Parathyroid adenoma (tissue), 2 donors: ENCODE measurements around the gene SKAP1.

ENCODE experiments used
- H2AFZ ChIP-seq: fragments of 300-600 bp; sonication (generic); one replicate; pipeline ENCODE4 v1.7.0; 2017; ENCODE audit warnings: antibody characterized with exemption, mild to moderate bottlenecking
- H3K27ac ChIP-seq: fragments of 300-600 bp; sonication (generic); one replicate; pipeline ENCODE4 v1.7.0; 2017
- H3K27me3 ChIP-seq: fragments of 300-600 bp; sonication (generic); one replicate; pipeline ENCODE4 v1.7.0; 2017; ENCODE audit warnings: low read length; ENCODE audit not compliant: control insufficient read depth, insufficient read depth
- H3K36me3 ChIP-seq: fragments of 300-600 bp; sonication (generic); one replicate; pipeline ENCODE4 v1.7.0; 2017; ENCODE audit warnings: low read length; ENCODE audit not compliant: control insufficient read depth, insufficient read depth
- H3K4me1 ChIP-seq: fragments of 300-600 bp; sonication (generic); one replicate; pipeline ENCODE4 v1.7.0; 2017; ENCODE audit warnings: control low read depth
- H3K4me2 ChIP-seq: fragments of 300-600 bp; sonication (generic); one replicate; pipeline ENCODE4 v1.7.0; 2017; ENCODE audit warnings: low read length
- H3K4me3 ChIP-seq: fragments of 300-600 bp; sonication (generic); one replicate; pipeline ENCODE4 v1.7.0; 2017; ENCODE audit warnings: low read depth, low read length
- H3K79me2 ChIP-seq: fragments of 300-600 bp; sonication (generic); one replicate; pipeline ENCODE4 v1.7.0; 2017; ENCODE audit warnings: control low read depth
- H3K9ac ChIP-seq: fragments of 300-600 bp; sonication (generic); one replicate; pipeline ENCODE4 v1.7.0; 2017; ENCODE audit warnings: mild to moderate bottlenecking
- H3K9me3 ChIP-seq: fragments of 300-600 bp; sonication (generic); one replicate; pipeline ENCODE4 v1.7.0; 2017; ENCODE audit warnings: low read length; ENCODE audit not compliant: control insufficient read depth
- TF ChIP-seq, protein P1 (sequence below): fragments of 300-600 bp; sonication (generic); IDR thresholded peaks from one replicate; pipeline ENCODE4 v1.7.0; 2017; ENCODE audit warnings: antibody characterized with exemption, mild to moderate bottlenecking
- donor health status: primary hyperparathyroidism.

The SKAP1 gene

DNA sequence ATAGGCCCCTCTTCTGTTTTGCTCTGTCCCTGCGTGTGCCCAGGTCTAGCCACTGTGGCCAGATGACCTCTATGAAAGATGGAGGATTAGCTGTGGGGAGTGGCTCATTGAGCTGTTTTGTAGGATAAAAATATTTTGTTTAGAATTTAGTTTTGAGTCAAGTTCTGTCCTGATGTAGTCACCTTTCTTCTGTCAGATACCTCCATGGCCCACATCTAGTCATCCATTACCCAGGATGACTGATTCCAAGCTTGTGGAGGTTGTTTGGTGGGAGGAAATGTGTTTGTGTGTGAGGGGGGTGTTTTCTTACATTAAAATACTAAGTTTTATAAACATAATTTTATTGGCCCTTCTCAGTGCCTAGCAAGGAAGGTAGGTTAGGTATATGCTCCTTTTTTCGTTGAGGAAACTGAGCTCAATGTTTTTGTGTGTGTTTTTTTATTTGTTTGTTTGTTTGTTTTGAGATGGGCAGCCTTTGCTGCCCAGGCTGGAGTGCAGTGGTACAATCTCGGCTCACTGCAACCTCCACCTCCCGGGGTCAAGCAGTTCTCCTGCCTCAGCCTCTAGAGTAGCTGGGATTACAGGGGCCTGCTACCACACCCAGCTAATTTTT, 306.1 kb downstream of the SKAP1 start:
- H3K4me3 ChIP-seq: no peak overlapping the region
- no peak overlapping the region for H2AFZ ChIP-seq
- no peak overlapping the region for H3K4me2 ChIP-seq
- H3K79me2 ChIP-seq: no peaks in the 10 kb centered on the region
- no peaks in the 10 kb centered on the region for H3K36me3 ChIP-seq
- H3K27ac ChIP-seq: no peak overlapping the region
- no peaks in the 10 kb centered on the region for H3K4me1 ChIP-seq
- no peaks in the 10 kb centered on the region for H3K27me3 ChIP-seq
- no peaks in the 10 kb centered on the region for H3K9me3 ChIP-seq
- TF ChIP-seq, protein P1, sequence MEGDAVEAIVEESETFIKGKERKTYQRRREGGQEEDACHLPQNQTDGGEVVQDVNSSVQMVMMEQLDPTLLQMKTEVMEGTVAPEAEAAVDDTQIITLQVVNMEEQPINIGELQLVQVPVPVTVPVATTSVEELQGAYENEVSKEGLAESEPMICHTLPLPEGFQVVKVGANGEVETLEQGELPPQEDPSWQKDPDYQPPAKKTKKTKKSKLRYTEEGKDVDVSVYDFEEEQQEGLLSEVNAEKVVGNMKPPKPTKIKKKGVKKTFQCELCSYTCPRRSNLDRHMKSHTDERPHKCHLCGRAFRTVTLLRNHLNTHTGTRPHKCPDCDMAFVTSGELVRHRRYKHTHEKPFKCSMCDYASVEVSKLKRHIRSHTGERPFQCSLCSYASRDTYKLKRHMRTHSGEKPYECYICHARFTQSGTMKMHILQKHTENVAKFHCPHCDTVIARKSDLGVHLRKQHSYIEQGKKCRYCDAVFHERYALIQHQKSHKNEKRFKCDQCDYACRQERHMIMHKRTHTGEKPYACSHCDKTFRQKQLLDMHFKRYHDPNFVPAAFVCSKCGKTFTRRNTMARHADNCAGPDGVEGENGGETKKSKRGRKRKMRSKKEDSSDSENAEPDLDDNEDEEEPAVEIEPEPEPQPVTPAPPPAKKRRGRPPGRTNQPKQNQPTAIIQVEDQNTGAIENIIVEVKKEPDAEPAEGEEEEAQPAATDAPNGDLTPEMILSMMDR: no peak
- H3K9ac ChIP-seq: no peak overlapping the region

DNA sequence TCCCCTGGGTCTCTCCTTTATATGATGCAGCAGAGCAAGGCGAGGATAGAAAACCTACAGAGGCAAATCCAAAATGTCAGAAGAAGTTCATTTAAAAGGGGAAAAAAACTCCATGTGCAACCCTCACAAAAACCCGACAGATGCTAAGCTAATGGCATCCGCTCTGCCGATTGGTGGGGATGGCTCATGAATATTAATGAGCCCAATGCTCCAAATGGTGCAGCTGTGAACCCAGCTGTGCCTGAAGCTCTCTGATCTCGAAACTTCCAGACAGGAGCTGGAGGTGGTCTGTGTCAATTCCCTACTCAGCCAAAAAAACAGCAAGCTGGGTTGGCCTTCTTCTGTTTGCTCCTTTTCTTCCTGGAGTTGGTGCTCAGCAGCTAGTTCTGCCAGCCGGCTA, 306.9 kb downstream of the SKAP1 start:
- no peak overlapping the region for H3K9ac ChIP-seq
- TF ChIP-seq, protein P1: no peak
- H3K4me2 ChIP-seq: no peak overlapping the region
- H3K4me1 ChIP-seq: no peaks in the 10 kb centered on the region
- H2AFZ ChIP-seq: no peak overlapping the region
- no peaks in the 10 kb centered on the region for H3K79me2 ChIP-seq
- no peaks in the 10 kb centered on the region for H3K27me3 ChIP-seq
- H3K9me3 ChIP-seq: no peaks in the 10 kb centered on the region
- no peaks in the 10 kb centered on the region for H3K36me3 ChIP-seq
- H3K4me3 ChIP-seq: no peak overlapping the region
- no peak overlapping the region for H3K27ac ChIP-seq

DNA sequence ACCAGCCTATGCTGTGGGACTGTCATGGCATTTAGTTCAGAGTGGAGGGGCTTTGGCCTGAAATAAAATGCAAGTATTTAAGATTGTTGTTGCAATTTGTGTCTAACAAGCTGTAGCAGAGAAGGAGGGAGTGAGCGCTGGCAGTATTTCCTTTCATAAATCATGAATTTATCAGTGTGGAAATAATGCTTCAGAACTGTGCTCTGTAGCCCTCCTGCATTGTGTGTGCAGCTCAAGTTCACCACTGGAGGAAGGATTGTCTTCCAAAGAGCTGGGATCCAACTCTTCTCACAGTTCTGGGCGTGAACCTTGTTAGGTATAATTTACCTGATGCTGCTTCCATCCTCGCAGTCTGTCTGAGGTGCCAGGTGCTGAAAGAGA, 307.4 kb downstream of the SKAP1 start:
- TF ChIP-seq, protein P1: no peak
- H3K9ac ChIP-seq: no peak overlapping the region
- H3K4me3 ChIP-seq: no peak overlapping the region

DNA sequence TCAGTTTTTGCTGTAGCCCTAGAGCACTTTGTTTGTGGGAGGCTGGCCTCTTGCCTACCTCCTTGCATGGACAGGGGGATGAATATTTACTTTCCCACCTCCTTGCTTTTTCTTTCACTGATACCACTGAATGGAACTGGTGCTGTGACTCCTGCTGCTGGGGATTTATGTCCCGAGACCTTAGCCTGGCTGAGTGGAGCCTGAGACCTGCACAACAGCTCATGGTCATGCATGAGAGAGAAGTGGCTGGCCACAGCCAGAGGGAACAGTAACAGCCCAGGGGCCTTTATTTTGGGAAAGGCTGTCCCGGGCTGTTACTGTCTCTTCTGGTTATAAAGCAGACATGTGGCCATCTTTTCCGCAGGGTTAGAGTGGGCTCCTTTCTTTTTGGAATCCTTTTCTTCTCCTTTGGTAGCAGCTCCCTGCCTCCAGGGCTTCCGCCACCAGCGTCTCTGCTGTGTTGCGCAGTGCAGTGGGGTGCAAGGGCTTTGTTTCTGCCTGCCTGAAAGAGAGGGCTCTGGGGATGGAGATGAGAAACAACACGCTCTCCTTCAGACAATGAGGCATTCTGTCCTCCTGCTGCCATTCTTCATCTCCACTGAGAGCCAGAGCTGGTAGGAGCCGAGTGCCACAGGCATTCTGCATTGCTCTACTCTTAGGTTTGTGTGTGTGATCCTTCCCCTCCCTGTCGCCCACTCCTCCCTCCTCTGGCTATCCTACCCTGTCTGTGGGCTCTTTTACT, 307.9 kb downstream of the SKAP1 start:
- Histone ChIP-seq H3K36me3 (no peaks in the 10 kb centered on the region), H3K27ac (no peak overlapping the region), H3K9me3 (no peaks in the 10 kb centered on the region), H3K4me2 (no peak overlapping the region), H3K4me1 (no peaks in the 10 kb centered on the region), H2AFZ (no peak overlapping the region), H3K27me3 (no peaks in the 10 kb centered on the region), H3K79me2 (no peaks in the 10 kb centered on the region), H3K4me3 (no peak overlapping the region), H3K9ac (no peak overlapping the region)
- TF ChIP-seq, protein P1: no peak

More for the DNA sequence above, 307.4 kb downstream of the SKAP1 start:
- no peak overlapping the region for H2AFZ ChIP-seq
- no peaks in the 10 kb centered on the region for H3K79me2 ChIP-seq
- no peaks in the 10 kb centered on the region for H3K4me1 ChIP-seq
- H3K4me2 ChIP-seq: no peak overlapping the region
- no peaks in the 10 kb centered on the region for H3K27me3 ChIP-seq
- no peaks in the 10 kb centered on the region for H3K9me3 ChIP-seq
- H3K36me3 ChIP-seq: no peaks in the 10 kb centered on the region
- no peak overlapping the region for H3K27ac ChIP-seq
